ENCODE measurements around the gene TTC34.

DNA sequence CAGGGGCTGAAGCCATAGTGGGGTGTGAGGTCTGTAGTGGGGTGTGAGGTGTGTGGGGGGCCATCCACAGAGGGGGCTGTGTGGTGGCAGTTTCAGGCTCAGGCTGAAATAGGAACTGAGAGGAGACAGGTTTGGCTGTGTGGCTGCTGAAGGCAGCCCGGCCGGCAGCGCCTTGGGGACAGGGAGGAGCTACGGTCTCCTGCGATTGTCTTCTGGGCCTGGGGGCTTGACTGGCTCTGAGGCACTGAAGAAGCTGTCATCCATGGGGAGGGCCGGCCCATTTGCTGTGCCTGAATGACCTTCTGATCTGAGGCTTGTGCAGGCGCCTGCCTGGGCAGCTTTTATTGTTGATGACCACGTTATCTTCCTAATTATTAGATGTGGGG is 10.0 kb upstream of the TTC34 start:
- TF ChIP-seq, protein P1, sequence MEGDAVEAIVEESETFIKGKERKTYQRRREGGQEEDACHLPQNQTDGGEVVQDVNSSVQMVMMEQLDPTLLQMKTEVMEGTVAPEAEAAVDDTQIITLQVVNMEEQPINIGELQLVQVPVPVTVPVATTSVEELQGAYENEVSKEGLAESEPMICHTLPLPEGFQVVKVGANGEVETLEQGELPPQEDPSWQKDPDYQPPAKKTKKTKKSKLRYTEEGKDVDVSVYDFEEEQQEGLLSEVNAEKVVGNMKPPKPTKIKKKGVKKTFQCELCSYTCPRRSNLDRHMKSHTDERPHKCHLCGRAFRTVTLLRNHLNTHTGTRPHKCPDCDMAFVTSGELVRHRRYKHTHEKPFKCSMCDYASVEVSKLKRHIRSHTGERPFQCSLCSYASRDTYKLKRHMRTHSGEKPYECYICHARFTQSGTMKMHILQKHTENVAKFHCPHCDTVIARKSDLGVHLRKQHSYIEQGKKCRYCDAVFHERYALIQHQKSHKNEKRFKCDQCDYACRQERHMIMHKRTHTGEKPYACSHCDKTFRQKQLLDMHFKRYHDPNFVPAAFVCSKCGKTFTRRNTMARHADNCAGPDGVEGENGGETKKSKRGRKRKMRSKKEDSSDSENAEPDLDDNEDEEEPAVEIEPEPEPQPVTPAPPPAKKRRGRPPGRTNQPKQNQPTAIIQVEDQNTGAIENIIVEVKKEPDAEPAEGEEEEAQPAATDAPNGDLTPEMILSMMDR (IDR thresholded peaks at IDR 0.05) = no peak
- no peak for TF ChIP-seq POLR2A (IDR thresholded peaks at IDR 0.05)

Measured in esophagus squamous epithelium (tissue), 4 donors.